A549 (cell line): ENCODE measurements around the gene TOP2A. TPM values are rescaled to one million over a fixed set of nuclear protein-coding genes. Genes with fewer than 3 reads are reported as not detected.

ENCODE experiments used
- ATAC-seq, 2 experiments: fragments of 200-7000 bp in 1 of 2; fragments of >200 bp in 1 of 2; cut with Nextera tagmentation in 1 of 2; cut with Tn5 transposase in 1 of 2; 3 replicates each; pipeline versions ENCODE4 v1.8.0 to v1.9.1; 2018 to 2020; ENCODE audit warnings: mild to moderate bottlenecking in 1 of 2, moderate library complexity in 1 of 2
- CTCF ChIA-PET: fragments of 300-600 bp; sonication (Branson Sonifier 250); formaldehyde crosslinking; extraction: SDS; loops from one replicate; lab custom pipeline; 2021; ENCODE audit warnings: antibody characterized with exemption, inconsistent platforms; lab: Yijun Ruan, JAX
- POLR2A ChIA-PET: fragments of 350-600 bp; formaldehyde crosslinking; extraction: SDS; loops from one replicate; lab custom pipeline; 2021; ENCODE audit warnings: antibody characterized with exemption, inconsistent platforms; lab: Yijun Ruan, JAX
- DNase-seq, 2 experiments: peaks; one replicate each; pipeline versions ENCODE4 v3.0.0 to v3.0.0-alpha.2; 2011 to 2016; ENCODE audit warnings: low read depth in 1 of 2, low spot score in 1 of 2
- FAIRE-seq: peaks from 2 replicates; lab custom pipeline; 2011; peaks lifted over from hg19 to GRCh38; lab: Jason Lieb, UNC
- H3K27ac ChIP-seq, 2 experiments: fragments of >200 bp; sonication (Bioruptor Twin); formaldehyde crosslinking; 3 replicates each; pipeline ENCODE4 v1.5.1; 2016 to 2017
- H3K4me1 ChIP-seq: fragments of >200 bp; sonication (Bioruptor Twin); formaldehyde crosslinking; 3 replicates; pipeline ENCODE4 v1.6.1; 2016
- H3K4me2 ChIP-seq: fragments of >200 bp; sonication (Bioruptor Twin); formaldehyde crosslinking; 3 replicates; pipeline ENCODE4 v1.6.1; 2016
- H3K4me3 ChIP-seq: fragments of >200 bp; sonication (Bioruptor Twin); formaldehyde crosslinking; 3 replicates; pipeline ENCODE4 v1.5.1; 2016
- H3K9me3 ChIP-seq: fragments of >200 bp; sonication (Bioruptor Twin); formaldehyde crosslinking; 3 replicates; pipeline ENCODE4 v1.6.1; 2016
- BHLHE40 ChIP-seq: IDR thresholded peaks from 2 replicates; pipeline ENCODE4 v1.6.1; 2012; ENCODE audit warnings: low read depth, low read length, inconsistent platforms
- CBX2 ChIP-seq: fragments of 200-600 bp; sonication (generic); IDR thresholded peaks from 2 replicates; pipeline ENCODE4 v1.6.1; 2016; ENCODE audit warnings: low read depth, mild to moderate bottlenecking, borderline replicate concordance
- CEBPB ChIP-seq, 2 experiments: fragments of >200 bp in 1 of 2; sonication (Bioruptor Twin) in 1 of 2; formaldehyde crosslinking in 1 of 2; IDR thresholded peaks; 2 replicates each; pipeline ENCODE4 v1.6.1; 2012 to 2016
- EHF ChIP-seq: fragments of 250-450 bp; sonication (Bioruptor Pico); IDR thresholded peaks from 2 replicates; pipeline ENCODE4 v1.5.0; 2020; ENCODE audit warnings: mild to moderate bottlenecking
- EHMT2 ChIP-seq: fragments of 200-600 bp; sonication (generic); IDR thresholded peaks from 2 replicates; pipeline ENCODE4 v1.6.1; 2016; ENCODE audit warnings: antibody characterized with exemption, low read depth, mild to moderate bottlenecking, moderate library complexity
- EP300 ChIP-seq, 2 experiments: fragments of >200 bp; sonication (Bioruptor Twin); formaldehyde crosslinking; IDR thresholded peaks; 2 replicates in 1 of 2; 3 replicates in 1 of 2; pipeline ENCODE4 v1.6.1; 2016 to 2017
- ESRRA ChIP-seq: fragments of 150-350 bp; IDR thresholded peaks from 2 replicates; pipeline ENCODE4 v1.6.1; 2014; ENCODE audit warnings: mild to moderate bottlenecking, low read length, borderline replicate concordance
- GATA3 ChIP-seq: IDR thresholded peaks from 2 replicates; pipeline ENCODE4 v1.6.1; 2012; ENCODE audit warnings: borderline replicate concordance
- HDAC2 ChIP-seq: fragments of 200-600 bp; sonication (generic); IDR thresholded peaks from 2 replicates; pipeline ENCODE4 v1.6.1; 2016
- HEYL ChIP-seq: fragments of 250-450 bp; sonication (Bioruptor Pico); IDR thresholded peaks from 2 replicates; pipeline ENCODE4 v1.8.0; 2021; ENCODE audit warnings: mild to moderate bottlenecking, moderate library complexity
- HOXA7 ChIP-seq: fragments of 250-450 bp; sonication (Bioruptor Pico); IDR thresholded peaks from 2 replicates; pipeline ENCODE4 v1.5.0; 2020; ENCODE audit warnings: mild to moderate bottlenecking, moderate library complexity
- HOXB13 ChIP-seq: fragments of 250-450 bp; sonication (Bioruptor Pico); IDR thresholded peaks from 2 replicates; pipeline ENCODE4 v1.5.0; 2020; ENCODE audit warnings: low read depth, mild to moderate bottlenecking, moderate library complexity
- HOXB5 ChIP-seq: fragments of 250-450 bp; sonication (Bioruptor Pico); IDR thresholded peaks from 2 replicates; pipeline ENCODE4 v1.5.0; 2020; ENCODE audit warnings: mild to moderate bottlenecking, moderate library complexity
- KDM1A ChIP-seq: fragments of 200-600 bp; sonication (generic); IDR thresholded peaks from 2 replicates; pipeline ENCODE4 v1.6.1; 2016; ENCODE audit warnings: low read depth, mild to moderate bottlenecking
- KDM5A ChIP-seq: fragments of 200-600 bp; sonication (generic); IDR thresholded peaks from 2 replicates; pipeline ENCODE4 v1.6.1; 2016; ENCODE audit warnings: antibody characterized with exemption, mild to moderate bottlenecking
- MAZ ChIP-seq: fragments of 150-350 bp; IDR thresholded peaks from 2 replicates; pipeline ENCODE4 v1.6.1; 2014; ENCODE audit warnings: antibody characterized with exemption, low read depth, low read length, borderline replicate concordance
- MYC ChIP-seq: IDR thresholded peaks from 2 replicates; pipeline ENCODE4 v1.6.1; 2012; ENCODE audit warnings: mild to moderate bottlenecking, inconsistent platforms, low read length, improper control_type of control experiment, borderline replicate concordance
- POLR2A ChIP-seq: IDR thresholded peaks from 2 replicates; pipeline ENCODE4 v1.6.1; 2012; ENCODE audit warnings: mild to moderate bottlenecking, low read length
- POLR2AphosphoS2 ChIP-seq: conservative IDR thresholded peaks from 2 replicates; pipeline ENCODE4 v1.6.1; 2012; ENCODE audit warnings: low read length, improper control_type of control experiment, inconsistent platforms
- RARB ChIP-seq: fragments of 250-450 bp; sonication (Bioruptor Pico); IDR thresholded peaks from 2 replicates; pipeline ENCODE4 v1.8.0; 2021; ENCODE audit warnings: mild to moderate bottlenecking, moderate library complexity
- RFX5 ChIP-seq: fragments of 450-650 bp; IDR thresholded peaks from 2 replicates; pipeline ENCODE4 v1.7.1; 2014; ENCODE audit warnings: antibody characterized with exemption, mild to moderate bottlenecking, moderate library complexity
- ZSCAN20 ChIP-seq: fragments of 250-450 bp; sonication (Bioruptor Pico); IDR thresholded peaks from 2 replicates; pipeline ENCODE4 v1.8.0; 2022; ENCODE audit warnings: mild to moderate bottlenecking, moderate library complexity
- WGBS: methylation state at CpG from one replicate; pipeline ENCODE4 v1.1.6; 2017; ENCODE audit errors: missing lambda C conversion rate; 5-methylcytosine and 5-hydroxymethylcytosine counted together
- polyA plus RNA-seq, 4 experiments: library from polyadenylated mRNA; depleted of rRNA in 3 of 4; stranded (reverse); fragments of >200 nt; fragmentation: RNase III in 1 of 4; extraction: RNeasy Plus Mini Kit Qiagen cat#74134 plus additional on column Dnase treatment in 1 of 4; gene quantifications; 2 replicates in 3 of 4; 3 replicates in 1 of 4; pipeline ENCODE4 v1.2.3, GENCODE V29; 2011 to 2017
- TF ChIP-seq, protein P1 (sequence below): fragments of 250-450 bp; sonication (Bioruptor Pico); IDR thresholded peaks from 2 replicates; pipeline ENCODE4 v1.5.0; 2020; ENCODE audit warnings: low read depth, mild to moderate bottlenecking, moderate library complexity
- TF ChIP-seq, protein P2 (sequence below): IDR thresholded peaks from 2 replicates; pipeline ENCODE4 v1.6.1; 2012
- TF ChIP-seq, protein P3 (sequence below): IDR thresholded peaks from 2 replicates; pipeline ENCODE4 v1.6.1; 2012
- TF ChIP-seq, protein P4 (sequence below): fragments of >200 bp; sonication (Bioruptor Twin); formaldehyde crosslinking; IDR thresholded peaks from 3 replicates; pipeline ENCODE4 v1.6.1; 2016
- TF ChIP-seq, protein P5 (sequence below): fragments of 150-350 bp; IDR thresholded peaks from 2 replicates; pipeline ENCODE4 v1.6.1; 2014; ENCODE audit warnings: low read depth, mild to moderate bottlenecking, low read length
- TF ChIP-seq, protein P6 (sequence below): fragments of 450-650 bp; IDR thresholded peaks from 2 replicates; pipeline ENCODE4 v1.6.1; 2014; ENCODE audit warnings: antibody characterized with exemption

TOP2A gene
- polyA plus RNA-seq, 2 of the 4 experiments (the other 2 are of a cell fraction) = 226 to 416 TPM

- no peak for TF ChIP-seq EHMT2
- no peak for TF ChIP-seq HEYL
- peak; percentile 30; the same call in 1 of the 2 replicates for TF ChIP-seq GATA3
- no peak for TF ChIP-seq BHLHE40
- TF ChIP-seq, protein P1, sequence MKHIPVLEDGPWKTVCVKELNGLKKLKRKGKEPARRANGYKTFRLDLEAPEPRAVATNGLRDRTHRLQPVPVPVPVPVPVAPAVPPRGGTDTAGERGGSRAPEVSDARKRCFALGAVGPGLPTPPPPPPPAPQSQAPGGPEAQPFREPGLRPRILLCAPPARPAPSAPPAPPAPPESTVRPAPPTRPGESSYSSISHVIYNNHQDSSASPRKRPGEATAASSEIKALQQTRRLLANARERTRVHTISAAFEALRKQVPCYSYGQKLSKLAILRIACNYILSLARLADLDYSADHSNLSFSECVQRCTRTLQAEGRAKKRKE (CRISPR knock-in tag) = 0 out of 2 replicates have a peak, but pooled peaks have one; percentile 11
- TF ChIP-seq RFX5 = no peak
- TF ChIP-seq KDM1A = no peak
- no peak for TF ChIP-seq EHF (CRISPR knock-in tag)
- TF ChIP-seq, protein P2, sequence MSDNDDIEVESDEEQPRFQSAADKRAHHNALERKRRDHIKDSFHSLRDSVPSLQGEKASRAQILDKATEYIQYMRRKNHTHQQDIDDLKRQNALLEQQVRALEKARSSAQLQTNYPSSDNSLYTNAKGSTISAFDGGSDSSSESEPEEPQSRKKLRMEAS = no peak
- TF ChIP-seq, protein P3, sequence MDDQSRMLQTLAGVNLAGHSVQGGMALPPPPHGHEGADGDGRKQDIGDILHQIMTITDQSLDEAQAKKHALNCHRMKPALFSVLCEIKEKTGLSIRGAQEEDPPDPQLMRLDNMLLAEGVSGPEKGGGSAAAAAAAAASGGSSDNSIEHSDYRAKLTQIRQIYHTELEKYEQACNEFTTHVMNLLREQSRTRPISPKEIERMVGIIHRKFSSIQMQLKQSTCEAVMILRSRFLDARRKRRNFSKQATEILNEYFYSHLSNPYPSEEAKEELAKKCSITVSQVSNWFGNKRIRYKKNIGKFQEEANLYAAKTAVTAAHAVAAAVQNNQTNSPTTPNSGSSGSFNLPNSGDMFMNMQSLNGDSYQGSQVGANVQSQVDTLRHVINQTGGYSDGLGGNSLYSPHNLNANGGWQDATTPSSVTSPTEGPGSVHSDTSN = no peak; the same call in 1 of the 2 replicates
- TF ChIP-seq, protein P4, sequence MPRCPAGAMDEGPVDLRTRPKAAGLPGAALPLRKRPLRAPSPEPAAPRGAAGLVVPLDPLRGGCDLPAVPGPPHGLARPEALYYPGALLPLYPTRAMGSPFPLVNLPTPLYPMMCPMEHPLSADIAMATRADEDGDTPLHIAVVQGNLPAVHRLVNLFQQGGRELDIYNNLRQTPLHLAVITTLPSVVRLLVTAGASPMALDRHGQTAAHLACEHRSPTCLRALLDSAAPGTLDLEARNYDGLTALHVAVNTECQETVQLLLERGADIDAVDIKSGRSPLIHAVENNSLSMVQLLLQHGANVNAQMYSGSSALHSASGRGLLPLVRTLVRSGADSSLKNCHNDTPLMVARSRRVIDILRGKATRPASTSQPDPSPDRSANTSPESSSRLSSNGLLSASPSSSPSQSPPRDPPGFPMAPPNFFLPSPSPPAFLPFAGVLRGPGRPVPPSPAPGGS = no peak
- TF ChIP-seq HOXB5 (CRISPR knock-in tag) = no peak
- no peak for TF ChIP-seq HDAC2
- no peak for TF ChIP-seq HOXB13
- TF ChIP-seq, protein P5, sequence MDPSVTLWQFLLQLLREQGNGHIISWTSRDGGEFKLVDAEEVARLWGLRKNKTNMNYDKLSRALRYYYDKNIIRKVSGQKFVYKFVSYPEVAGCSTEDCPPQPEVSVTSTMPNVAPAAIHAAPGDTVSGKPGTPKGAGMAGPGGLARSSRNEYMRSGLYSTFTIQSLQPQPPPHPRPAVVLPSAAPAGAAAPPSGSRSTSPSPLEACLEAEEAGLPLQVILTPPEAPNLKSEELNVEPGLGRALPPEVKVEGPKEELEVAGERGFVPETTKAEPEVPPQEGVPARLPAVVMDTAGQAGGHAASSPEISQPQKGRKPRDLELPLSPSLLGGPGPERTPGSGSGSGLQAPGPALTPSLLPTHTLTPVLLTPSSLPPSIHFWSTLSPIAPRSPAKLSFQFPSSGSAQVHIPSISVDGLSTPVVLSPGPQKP = no peak
- no peak for TF ChIP-seq EP300 (IDR thresholded peaks at IDR 0.05)
These were observed 42.2 kb upstream of the TOP2A start (continued) for GRCh38 chr17:40459636-40460603.

DNA sequence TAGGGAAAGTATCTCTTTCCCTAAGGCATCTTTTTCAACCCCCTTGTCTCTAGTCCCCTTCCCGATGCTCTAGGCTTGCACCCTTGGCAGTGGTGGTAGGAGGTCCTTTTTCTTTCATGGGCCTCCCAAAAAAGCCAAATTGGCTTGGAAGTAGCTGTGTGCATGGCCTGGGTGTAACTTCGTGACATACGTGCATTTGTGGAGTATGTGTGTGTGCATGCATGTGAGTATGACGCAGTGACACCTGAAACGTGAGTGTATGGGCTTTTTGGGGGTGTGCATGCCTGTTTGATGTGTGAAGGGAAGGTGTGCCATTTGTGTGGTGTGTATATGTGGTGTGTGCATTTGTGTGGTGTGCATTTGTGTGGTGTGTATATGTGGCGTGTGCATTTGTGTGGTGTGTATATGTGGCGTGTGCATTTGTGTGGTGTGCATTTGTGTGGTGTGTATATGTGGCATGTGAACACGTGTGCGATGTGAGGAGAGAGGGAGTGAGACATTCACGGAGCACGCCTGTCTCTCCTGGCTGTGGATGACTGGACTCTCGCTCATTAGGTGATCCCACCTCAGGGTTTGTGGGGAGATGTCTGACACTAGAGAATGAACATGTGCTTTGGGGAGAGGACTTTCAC lies 41.3 kb upstream of the TOP2A start:
- Histone ChIP-seq H3K4me2 (peak overlapping the region; percentile 62), H3K9me3 (no peaks in the 10 kb centered on the region), H3K4me3 (no peak overlapping the region), H3K4me1 (peaks cover 100% of the 10 kb centered on the region), H3K27ac (peak overlapping the region; percentile 71 to 90)
- 88% methylated on average over 12 of the region's 12 CpGs for WGBS
- FAIRE-seq (peak; percentile 91), ATAC-seq (no peak), DNase-seq (peak in 1 of 2 experiments; percentile 42)
- ChIA-PET CTCF (interaction anchor here (1.1 to 37.5 kb wide), 7 partner anchors 9 to 96 kb away, joined by 3 to 822 read pairs (median 120); partner anchors contain the start of gene IGFBP4), POLR2A (interaction anchor here (0.9 to 4.4 kb wide), 3 partner anchors 12 to 17 kb away, joined by 4 to 36 read pairs (median 14); partner anchors contain the start of gene IGFBP4)
- TF ChIP-seq HOXA7 (no peak), CBX2 (no peak), KDM5A (no peak), MAZ (no peak), CEBPB (IDR thresholded peaks at IDR 0.05) (no peak), ZSCAN20 (CRISPR knock-in tag) (no peak), POLR2AphosphoS2 (peak; percentile 99), MYC (no peak), HDAC2 (no peak), KDM1A (0 out of 2 replicates have a peak, but pooled peaks have one; percentile 38), ESRRA (no peak; the same call in 1 of the 2 replicates), RARB (CRISPR knock-in tag) (0 out of 2 replicates have a peak, but pooled peaks have one; percentile 47), POLR2A (no peak)
- TF ChIP-seq, protein P6, sequence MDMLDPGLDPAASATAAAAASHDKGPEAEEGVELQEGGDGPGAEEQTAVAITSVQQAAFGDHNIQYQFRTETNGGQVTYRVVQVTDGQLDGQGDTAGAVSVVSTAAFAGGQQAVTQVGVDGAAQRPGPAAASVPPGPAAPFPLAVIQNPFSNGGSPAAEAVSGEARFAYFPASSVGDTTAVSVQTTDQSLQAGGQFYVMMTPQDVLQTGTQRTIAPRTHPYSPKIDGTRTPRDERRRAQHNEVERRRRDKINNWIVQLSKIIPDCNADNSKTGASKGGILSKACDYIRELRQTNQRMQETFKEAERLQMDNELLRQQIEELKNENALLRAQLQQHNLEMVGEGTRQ = no peak
